Stimulated activated CD4-positive, alpha-beta T cell treated with anti-CD3 and anti-CD28 coated beads, Interleukin-1b, Interleukin-23, amount 100 ng/mL, for 1 hour (primary cell): ENCODE measurements around the gene CYBRD1.

Source experiments
- DNase-seq, 2 donors: peaks; one replicate each; pipeline ENCODE4 v3.0.0-alpha.2; 2020; ENCODE audit warnings: low read depth in 2 of 2

The CYBRD1 gene

DNA sequence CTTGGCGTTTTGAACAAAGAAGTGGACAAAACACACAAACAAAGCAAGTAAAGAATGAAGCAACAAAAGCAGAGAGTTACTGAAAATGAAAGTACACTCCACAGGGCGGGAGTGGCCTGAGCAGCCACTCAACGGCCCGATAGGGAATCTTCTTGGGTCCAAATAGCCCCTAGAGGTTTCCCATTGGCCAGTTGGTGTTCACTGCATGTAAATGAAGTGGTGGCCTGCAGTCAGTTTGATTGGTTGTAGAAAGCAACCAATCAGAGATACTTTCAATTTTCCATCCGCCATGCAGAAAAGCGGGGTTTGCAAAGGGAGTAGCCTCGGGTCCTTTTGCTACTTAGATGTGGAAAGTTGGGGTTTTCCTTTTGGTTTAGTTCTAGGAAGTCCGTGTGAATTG, 31.6 kb downstream of the CYBRD1 start:
- no peak for DNase-seq

DNA sequence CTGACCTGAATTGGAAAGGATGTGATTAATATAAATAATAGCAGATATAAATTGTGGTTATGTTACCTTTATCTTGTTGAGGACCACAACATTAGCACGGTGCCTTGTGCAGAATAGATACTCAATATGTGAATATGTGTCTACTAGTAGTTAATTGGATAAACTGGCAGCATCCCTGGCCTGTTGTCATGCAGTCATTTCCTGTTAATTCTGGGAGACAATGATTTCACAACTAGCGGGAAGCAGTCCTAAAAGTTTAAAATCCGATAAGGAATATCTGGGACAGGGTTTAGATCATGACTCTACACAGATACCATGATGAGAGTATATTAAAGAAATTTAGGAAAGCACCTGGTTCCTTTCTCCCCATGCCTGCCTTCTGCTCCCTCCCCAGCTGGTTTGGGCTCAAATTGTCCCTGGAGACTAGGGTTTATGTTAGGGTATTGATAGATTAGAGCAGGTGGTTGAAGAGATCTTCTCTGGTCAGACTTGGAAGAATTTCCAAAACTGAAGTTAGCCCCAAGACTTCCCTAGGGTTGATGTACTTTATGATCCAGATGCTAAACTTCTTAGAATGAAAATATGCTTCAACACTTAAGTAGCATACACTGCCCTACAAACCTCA, 32.8 kb downstream of the CYBRD1 start:
- no peak for DNase-seq

DNA sequence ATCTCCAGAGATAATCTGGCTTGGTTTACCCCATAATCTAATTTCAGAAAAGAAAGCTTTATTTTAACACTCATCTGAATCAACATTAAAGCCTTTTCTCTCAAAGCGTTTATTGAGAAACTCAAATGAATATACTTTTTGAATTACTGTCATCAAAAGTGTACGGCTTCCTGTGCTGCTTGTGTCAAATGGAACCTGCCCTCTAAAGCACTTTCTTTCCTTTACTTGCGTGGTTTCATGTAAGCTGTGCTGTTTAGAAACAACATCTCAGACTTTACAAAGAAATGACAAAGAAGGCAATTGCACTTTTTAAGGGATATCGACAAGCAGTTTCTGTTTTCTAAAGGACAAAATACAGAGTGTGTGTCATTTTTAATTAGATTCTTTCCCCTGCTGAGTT, 35.1 kb downstream of the CYBRD1 start:
- DNase-seq: no peak

DNA sequence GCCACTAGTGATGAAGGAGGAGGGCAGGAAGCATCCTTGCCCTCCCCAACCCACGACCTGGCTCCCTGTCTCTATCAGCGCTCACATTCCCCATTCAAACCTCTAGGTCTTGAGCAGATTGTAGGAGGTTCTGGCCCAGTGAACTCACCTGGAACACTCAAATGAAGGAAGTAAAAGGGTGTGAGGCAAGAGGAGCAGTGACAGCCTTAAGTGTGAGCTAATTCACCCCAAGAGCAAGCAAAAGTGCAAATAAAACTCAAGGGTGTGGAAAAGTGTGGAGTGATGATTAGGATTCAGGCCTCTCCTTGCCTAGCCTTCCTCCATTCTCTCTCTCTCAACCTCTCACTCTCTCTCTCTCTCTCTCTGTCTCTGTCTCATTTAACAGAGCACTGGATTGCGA, 41.0 kb downstream of the CYBRD1 start:
- DNase-seq: no peak

DNA sequence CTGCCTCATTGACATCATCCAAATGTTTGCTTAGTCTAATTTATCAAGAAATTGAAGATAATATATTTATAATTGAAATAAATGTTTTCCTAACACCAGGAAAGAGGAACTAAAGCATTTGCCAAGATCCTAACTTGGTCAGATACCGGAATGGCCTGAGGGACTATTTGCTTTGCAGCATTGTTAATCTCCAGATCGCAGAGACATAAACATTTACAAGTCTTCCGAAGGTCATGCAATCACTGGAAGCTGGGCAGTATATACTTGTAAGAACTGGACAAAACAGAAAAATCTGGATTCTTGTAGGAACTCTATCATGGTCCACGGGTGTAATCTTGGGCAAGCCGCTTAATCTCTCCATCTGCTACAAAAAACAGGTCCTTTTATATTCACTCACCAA, 42.2 kb downstream of the CYBRD1 start:
- no peak for DNase-seq

DNA sequence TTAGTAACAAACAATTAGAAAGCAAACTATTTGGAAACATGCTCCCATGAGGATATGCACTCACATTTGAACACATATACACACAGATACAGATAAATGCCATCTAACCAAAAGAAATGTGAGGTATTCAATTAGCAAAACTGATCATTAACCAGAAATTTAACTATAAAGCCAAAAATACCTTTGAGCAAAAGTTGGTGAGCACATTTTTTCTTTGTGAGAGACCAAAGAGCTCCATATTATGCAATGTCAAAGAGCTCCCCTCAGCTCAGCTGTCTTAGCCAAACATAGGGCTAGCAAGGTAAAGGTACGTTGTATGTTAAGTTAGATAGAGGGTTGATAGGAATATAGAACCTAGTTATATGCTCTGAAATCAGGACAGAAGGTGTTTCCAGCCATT, 43.8 kb downstream of the CYBRD1 start:
- DNase-seq: no peak

DNA sequence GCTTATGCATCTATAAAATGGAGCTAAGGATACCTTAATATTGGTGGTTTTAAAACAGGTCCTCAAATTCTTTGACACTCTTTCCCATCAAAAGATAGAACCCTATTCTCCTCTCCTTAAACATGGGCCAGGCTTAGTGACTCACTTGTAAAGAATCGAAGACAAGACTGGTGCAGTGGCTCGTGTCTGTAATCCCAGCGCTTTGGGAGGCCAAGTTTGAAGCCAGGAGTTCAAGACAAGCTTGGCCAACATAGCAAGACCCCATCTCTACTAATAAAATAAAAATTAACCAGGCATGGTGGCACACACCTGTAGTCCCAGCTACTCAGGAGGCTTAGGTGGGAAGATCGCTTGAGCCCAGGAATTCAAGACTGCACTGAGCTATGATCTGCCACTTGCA, 44.5 kb downstream of the CYBRD1 start:
- no peak for DNase-seq

DNA sequence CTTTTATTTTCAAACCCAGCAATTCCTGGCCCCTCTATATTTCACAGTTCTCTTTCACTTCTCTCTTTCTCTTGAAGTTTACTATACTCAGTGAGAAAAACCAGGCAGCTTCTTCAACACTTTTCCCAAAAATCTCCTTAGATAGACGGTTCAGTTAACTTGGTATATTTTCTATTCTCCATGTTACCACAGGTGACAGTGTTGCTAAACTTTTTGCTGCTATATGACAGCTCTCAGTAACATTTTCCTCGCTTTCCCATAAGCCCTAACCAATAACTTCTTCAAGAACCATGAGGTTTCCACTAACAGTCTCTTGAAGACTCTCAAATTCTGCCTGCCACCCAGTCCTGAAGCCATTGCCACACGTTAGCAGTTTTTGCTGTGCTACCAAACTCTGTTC, 45.8 kb downstream of the CYBRD1 start:
- no peak for DNase-seq

DNA sequence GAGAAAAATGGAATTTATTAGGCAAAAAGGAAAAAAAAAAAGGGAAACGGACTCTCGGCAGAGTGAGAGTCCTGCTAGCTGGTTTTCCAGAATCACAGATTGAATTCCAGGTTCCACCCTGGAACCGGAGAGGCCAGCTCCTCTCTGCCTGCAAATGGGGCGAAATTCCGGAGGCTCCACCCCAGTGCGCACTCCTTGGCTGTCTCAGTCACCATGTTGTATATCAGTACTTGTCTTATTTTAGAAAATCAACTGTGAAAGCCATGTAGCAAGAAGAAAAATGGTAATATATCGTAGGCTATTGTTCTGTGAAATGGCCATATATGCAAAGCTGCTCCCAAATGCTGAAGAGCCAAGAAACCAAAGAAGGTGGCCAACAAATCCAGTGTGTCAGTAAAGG, 49.4 kb downstream of the CYBRD1 start:
- DNase-seq: no peak

DNA sequence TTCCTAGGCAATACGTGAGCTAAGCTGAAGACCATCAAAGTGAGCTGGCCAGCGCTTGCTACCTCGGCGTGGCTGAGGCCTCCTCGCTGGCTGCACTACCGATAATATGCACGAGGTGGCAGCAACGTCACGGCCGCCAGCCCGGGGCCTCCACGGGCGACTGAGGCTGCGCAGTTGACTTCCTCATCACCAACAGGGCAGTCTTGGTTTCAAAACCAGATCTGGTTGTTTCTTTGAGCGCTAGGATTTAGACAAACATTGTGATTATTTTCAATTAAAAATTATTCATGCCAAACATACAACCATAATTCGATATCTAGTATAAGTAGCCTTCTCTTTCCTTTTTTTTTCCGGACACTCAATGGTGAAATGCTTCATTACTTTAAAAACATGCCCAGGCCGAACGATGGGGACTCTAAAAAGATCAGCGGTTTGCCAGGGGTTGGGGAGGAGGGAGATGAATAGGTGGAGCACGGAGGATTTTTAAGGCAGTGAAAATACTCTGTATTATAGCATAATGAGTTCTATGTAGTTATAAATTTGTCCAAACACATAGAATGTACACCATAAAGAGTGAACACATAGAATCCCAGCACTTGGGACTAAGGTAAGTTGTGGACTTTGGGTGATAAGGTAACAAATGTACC, 52.0 kb downstream of the CYBRD1 start:
- DNase-seq: peak; percentile 54 to 81

DNA sequence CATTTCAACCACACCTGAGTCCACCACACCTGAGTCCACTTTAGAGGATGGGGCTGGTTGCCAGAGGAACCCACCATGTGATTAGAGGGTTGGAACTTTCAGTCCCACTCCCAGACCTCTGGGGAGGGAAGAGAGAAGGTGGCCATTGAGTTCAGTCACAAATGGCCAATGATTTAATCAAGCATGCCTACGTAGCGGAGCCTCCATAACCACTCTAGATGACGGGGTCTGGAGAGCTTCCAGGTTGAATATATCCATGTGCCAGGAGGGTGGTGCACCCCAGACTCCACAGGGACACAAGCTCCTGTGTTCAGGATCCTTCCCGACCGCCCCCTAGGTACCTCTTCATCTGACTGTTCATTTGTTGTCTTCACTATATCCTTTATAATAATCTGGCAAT, 53.3 kb downstream of the CYBRD1 start:
- no peak for DNase-seq

DNA sequence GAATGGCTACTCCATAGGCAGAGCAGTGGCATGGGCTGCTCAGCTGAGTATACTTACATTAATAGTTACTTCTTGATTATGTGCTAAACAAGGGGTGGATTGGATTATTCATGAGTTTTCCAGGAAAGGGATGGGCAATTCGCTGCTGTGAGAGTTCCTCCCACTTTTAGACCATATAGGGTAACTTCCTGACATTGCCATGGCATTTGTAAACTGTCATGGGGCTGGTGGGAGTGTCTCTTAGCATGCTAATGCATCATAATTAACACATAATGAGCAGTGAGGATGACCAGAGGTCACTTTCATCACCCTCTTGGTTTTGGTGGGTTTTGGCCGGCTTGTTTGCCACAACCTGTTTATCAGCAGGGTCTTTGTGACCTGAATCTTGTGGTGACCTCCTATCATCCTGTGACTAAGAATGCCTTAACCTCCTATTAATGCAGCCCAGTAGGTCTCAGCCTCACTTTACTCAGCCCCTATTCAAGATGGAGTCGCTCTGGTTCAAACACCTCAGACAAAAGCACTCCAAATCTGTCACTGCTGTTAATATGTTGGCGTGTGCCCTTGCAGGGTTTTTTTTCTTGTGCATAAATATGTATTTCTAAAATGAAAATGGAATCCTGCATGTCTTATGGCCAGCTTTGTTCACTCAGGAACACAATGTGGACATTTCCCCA, 56.0 kb downstream of the CYBRD1 start:
- no peak for DNase-seq

DNA sequence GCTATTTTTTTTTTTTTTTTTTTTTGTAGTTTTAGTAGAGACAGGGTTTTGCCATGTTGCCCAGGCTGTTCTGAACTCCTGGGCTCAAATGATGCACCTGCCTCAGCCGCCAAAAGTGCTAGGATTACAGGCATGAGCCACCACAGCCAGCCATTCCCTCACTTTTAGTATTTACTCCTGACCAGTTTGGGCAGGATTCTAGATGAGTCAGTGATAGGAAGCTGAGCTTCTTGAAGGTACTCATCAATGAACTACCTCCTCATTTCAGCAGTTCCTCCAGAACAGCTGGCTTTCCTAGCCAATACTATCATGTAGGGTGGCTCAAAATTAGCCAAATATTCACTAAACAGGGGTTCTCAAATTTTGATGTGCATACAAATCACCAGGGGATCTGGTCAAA, 57.2 kb downstream of the CYBRD1 start:
- DNase-seq: no peak

DNA sequence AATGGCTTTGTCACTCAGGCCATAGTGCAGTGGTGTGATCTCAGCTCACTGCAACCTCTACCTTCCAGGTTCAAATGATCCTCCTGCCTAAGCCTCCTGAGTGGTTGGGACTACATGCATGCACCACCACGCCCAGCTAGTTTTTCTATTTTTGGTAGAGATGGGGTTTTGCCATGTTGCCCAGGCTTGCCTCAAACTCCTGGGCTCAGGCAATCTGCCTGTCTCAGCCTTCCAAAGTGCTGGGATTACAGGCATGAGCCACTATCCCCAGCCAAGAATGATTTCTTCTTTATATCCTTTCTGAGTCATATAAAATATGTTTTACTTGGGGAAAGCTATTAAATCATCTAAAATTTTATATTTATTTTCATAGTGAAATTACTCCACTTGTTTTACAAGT, 61.3 kb downstream of the CYBRD1 start:
- no peak for DNase-seq

DNA sequence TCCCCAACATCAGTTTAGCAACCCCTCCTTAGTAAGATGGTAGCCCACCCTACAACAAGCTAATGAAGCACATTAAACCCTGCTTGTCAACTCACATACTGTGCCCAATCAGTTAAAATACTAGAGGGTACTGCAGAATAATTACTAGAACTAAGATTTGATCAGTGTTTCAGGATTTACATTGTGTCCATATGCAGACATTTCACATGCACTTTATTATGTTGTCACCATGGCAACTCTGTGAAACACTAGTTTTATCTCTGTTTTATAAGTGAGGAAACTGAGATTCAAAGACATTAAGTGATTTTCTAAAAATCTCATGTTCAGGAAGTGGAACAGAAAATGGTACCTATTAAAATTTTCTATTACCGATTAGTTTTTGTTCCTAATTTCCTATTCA, 61.7 kb downstream of the CYBRD1 start:
- no peak for DNase-seq

DNA sequence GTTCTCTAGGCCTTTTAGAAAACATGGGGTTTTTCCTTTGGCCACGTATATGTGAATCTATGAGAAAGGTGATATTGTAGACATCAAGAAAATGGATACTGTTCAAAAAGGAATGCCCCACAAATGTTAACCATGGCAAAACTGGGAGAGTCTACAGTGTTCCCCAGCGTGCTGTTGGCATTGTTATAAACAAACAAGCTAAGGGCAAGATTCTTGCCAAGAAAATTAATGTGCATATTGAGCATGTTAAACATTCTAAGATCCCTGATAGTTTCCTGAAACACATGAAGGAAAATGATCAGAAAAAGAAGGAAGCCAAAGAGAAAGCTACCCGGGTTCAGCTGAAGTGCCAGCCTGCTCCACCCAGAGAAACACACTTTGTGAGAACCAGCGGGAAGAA, 64.9 kb downstream of the CYBRD1 start:
- no peak for DNase-seq

DNA sequence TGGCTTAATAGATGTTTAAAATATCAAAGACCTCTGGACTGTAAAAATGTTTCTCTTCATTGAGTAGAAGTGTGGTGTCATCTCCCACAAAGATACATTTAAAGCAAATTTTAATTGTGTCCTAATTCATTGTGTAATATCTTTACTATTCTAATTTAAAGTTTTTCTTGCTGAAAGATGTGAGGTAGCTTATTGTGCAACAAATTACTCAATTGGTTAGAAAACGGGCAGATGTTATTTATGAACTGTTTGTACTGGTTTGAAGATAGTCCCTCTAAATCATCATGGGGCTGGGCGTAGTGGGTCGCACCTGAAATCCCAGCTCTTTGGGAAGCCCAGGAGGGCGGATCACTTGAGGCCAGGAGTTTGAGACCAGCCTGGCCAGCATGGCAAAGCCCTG, 65.3 kb downstream of the CYBRD1 start:
- no peak for DNase-seq

DNA sequence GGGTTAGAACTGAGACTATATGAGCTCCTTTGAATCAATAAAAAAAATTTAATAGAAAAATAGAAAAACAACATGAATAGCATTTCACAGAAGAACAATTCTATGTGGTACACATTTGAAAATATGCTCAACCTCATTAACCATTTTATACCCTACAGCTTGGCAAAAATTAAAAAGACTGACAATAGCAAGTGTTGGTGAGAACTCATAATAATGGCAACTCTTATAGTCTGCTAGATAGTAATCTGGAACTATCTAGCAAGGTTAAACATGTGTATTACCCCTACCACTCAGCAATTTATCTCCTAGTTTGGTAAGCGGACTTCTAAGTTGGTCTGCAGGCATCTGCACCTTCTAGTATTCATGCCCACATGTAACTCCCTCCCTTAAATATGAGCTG, 67.8 kb downstream of the CYBRD1 start:
- no peak for DNase-seq

DNA sequence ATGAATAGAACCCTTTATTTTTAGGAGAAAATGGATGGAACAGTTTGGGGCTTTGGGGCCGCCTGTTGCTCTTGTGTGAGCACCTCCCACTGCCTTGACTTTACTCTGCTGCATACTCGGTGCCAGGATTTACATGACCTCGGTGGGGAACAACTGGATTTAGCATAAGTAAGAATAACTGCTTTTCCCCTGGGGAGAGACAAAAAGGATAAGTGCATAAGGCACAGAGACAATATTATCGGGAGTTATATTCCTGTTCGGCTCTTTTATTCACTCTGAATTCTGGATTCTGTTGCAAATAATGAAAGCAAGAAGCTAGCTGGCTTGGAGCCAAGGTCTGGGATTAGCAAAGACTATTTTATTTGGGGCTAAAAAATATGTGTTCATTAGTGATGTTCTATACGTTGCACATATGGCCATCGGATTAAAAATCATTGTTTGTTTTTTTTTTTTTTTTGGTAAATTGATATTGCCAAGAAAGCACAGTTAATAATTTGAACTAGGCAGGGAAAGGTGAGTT, 69.8 kb downstream of the CYBRD1 start:
- no peak for DNase-seq

DNA sequence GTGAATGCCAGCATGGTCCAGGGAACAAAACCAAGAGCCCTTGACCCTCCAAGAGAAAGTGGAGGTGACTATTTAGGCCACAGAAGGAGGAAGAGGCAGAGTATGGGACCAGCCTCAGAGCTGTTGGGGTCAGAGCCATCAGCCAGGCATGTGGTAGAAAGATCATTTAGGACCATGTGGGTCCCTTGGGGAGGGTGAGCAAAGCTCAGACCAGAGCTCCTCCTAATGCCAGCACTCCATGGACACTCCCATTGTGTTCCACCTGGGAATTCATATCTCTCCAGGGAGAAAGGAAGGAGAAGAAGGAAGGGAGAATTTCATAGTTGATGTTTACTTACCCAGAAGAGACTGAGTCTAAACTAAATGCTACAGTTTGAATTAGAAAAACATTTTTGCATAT, 73.2 kb downstream of the CYBRD1 start:
- no peak for DNase-seq

DNA sequence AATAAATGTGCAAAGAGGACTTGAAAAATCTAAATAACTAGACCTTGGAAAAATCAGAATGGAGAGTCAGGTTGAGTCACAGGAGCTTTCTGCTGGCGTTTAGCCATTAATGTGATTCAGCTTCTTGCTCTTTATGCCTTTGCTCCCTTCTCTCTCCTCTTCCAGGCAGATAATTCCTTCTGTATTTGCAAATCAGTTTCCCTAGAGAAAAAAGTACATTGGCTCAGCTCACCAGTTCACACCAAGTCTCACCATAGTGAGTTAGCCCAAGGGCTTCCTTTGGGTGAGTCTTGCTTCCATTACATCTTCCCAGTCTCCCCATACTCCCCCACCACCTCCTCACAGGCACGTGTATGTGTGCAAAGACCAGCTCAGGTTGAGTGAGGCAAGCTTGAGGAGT, 73.6 kb downstream of the CYBRD1 start:
- no peak for DNase-seq

DNA sequence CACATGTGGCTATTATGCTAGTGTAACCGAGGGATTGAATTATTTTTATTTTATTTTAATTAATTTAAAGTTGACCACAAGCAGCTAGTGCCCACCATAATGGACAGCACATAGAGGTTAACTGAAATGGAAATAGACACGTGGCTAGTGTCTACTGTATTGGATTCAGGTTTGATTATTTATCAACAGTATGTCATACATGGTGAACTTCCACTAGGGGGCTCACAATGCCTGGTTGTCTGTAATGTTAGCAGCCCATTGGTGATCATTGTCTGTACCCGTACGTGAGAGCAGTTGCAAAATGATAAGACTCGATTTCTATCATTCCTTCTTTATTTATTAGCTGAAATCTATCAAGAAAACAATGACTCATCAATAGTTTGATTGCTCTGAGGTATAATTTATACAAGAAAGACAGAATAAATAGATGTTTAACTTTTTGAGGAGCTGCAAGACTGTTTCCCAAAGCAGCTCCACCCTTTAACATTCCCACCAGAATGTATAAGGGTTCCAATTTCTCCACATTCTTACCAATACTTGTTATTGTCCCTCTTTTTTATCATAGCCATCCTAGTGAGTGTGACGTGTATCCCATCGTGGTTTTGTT, 76.5 kb downstream of the CYBRD1 start:
- DNase-seq: peak in 1 of 2 donors; percentile 2

DNA sequence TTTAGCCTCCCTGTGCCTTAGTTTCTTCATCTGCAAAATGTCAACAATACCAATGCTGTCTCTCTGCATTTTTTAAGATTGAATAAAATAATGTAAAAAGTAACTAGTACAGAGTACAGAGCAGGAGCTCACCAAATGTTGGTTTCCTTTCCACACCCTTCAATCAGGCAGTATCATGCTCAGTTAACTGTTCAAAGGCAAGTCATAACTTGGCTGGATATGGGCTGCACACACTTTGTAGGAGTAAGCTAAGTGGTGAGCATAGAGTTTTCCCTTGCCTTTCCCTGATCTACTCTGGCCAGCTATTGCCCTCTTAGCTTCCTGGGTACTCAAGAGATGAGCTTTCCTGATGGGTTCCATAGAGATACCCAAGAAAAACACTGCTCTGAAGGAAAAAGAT, 77.9 kb downstream of the CYBRD1 start:
- no peak for DNase-seq
